IMR-90 (cell line): Measurements from ENCODE around the gene SYT17. TPM values are rescaled to one million over a fixed set of nuclear protein-coding genes. Genes with fewer than 3 reads are reported as not detected.
A peak's percentile ranks its signal among the peaks of the same experiment; 100 is the strongest.

Experiments used
- ATAC-seq: fragments of 200-7000 bp; cut with Tn5 transposase; 2 replicates; pipeline ENCODE4 v1.9.1; 2020; ENCODE audit warnings: low read depth, mild to moderate bottlenecking, moderate library complexity
- BruUV-seq: library from RNA; stranded (reverse); fragments of 400-500 nt; replicated peaks from 2 replicates; lab custom pipeline; 2021; lab: Mats Ljungman, UMichigan
- CTCF ChIA-PET: fragments of 300-600 bp; formaldehyde crosslinking; extraction: SDS; loops from one replicate; lab custom pipeline; 2021; ENCODE audit warnings: antibody characterized with exemption; lab: Yijun Ruan, JAX
- POLR2A ChIA-PET: fragments of 300-600 bp; sonication (Branson Sonifier 250); formaldehyde crosslinking; loops from one replicate; lab custom pipeline; 2022; ENCODE audit warnings: antibody characterized with exemption; ENCODE audit not compliant: unreplicated experiment; lab: Charles Lee
- DNase-seq: peaks from one replicate; pipeline ENCODE4 v3.0.0; 2013
- H2AFZ ChIP-seq: replicated peaks from 2 replicates; pipeline ENCODE3; 2013; ENCODE audit warnings: low read length, mild to moderate bottlenecking; ENCODE audit not compliant: poor library complexity
- H2AK5ac ChIP-seq: 2 replicates; pipeline ENCODE4 v1.6.1; 2013; ENCODE audit warnings: low read depth, low read length, inconsistent platforms
- H2AK9ac ChIP-seq: replicated peaks from 2 replicates; pipeline ENCODE3; 2013; ENCODE audit warnings: mild to moderate bottlenecking, low read depth, low read length, moderate library complexity; ENCODE audit not compliant: poor library complexity
- H2BK120ac ChIP-seq: 2 replicates; pipeline ENCODE4 v1.6.1; 2013; ENCODE audit warnings: low read depth, low read length, inconsistent platforms
- H2BK15ac ChIP-seq: 3 replicates; pipeline ENCODE4 v1.6.1; 2013; ENCODE audit warnings: low read depth, low read length, inconsistent platforms
- H2BK20ac ChIP-seq: 2 replicates; pipeline ENCODE4 v1.6.1; 2013; ENCODE audit warnings: low read depth, mild to moderate bottlenecking, inconsistent platforms, low read length, moderate library complexity
- H2BK5ac ChIP-seq: 2 replicates; pipeline ENCODE4 v1.6.1; 2013; ENCODE audit warnings: mild to moderate bottlenecking, low read depth, low read length, inconsistent platforms; ENCODE audit not compliant: poor library complexity, severe bottlenecking
- H3K14ac ChIP-seq: replicated peaks from 2 replicates; pipeline ENCODE4 v1.6.1; 2013; ENCODE audit warnings: low read depth, low read length, inconsistent platforms
- H3K18ac ChIP-seq: 2 replicates; pipeline ENCODE4 v1.6.1; 2013; ENCODE audit warnings: low read depth, low read length, control low read depth
- H3K23ac ChIP-seq: 2 replicates; pipeline ENCODE4 v1.6.1; 2013; ENCODE audit warnings: low read depth, low read length, inconsistent platforms
- H3K27ac ChIP-seq: 2 replicates; pipeline ENCODE4 v1.5.1; 2013; ENCODE audit warnings: mild to moderate bottlenecking, control low read depth, low read length; ENCODE audit not compliant: insufficient read depth
- H3K27me3 ChIP-seq: 2 replicates; pipeline ENCODE4 v1.6.1; 2013; ENCODE audit warnings: low read length; ENCODE audit not compliant: control insufficient read depth, insufficient read depth
- H3K36me3 ChIP-seq: 2 replicates; pipeline ENCODE4 v1.6.1; 2013; ENCODE audit warnings: low read length, mixed read lengths; ENCODE audit not compliant: control insufficient read depth, insufficient read depth
- H3K4ac ChIP-seq: 2 replicates; pipeline ENCODE4 v1.6.1; 2013; ENCODE audit warnings: low read depth, low read length, inconsistent platforms
- H3K4me1 ChIP-seq: 2 replicates; pipeline ENCODE4 v1.6.1; 2013; ENCODE audit warnings: low read length, mixed read lengths; ENCODE audit not compliant: control insufficient read depth, insufficient read depth
- H3K4me2 ChIP-seq: 2 replicates; pipeline ENCODE4 v1.6.1; 2013; ENCODE audit warnings: low read depth, mild to moderate bottlenecking, control low read depth, low read length, moderate library complexity
- H3K4me3 ChIP-seq: 2 replicates; pipeline ENCODE4 v1.5.1; 2013; ENCODE audit warnings: low read depth, mild to moderate bottlenecking, control low read depth, low read length, moderate library complexity; ENCODE audit not compliant: insufficient read depth
- H3K56ac ChIP-seq: 2 replicates; pipeline ENCODE4 v1.6.1; 2013; ENCODE audit warnings: low read length, inconsistent platforms; ENCODE audit not compliant: insufficient read depth; ENCODE audit errors: extremely low read depth
- H3K79me1 ChIP-seq, 2 experiments: 2 replicates each; pipeline ENCODE4 v1.6.1; 2013; ENCODE audit warnings: low read length in 2 of 2, inconsistent platforms in 1 of 2, low read depth in 1 of 2
- H3K9ac ChIP-seq: 2 replicates; pipeline ENCODE4 v1.6.1; 2013; ENCODE audit warnings: low read depth, low read length, control low read depth
- H3K9me1 ChIP-seq: 2 replicates; pipeline ENCODE4 v1.6.1; 2013; ENCODE audit warnings: low read length, inconsistent platforms; ENCODE audit not compliant: insufficient read depth
- H3K9me3 ChIP-seq: 2 replicates; pipeline ENCODE4 v1.6.1; 2013; ENCODE audit warnings: low read length; ENCODE audit not compliant: control insufficient read depth, insufficient read depth
- H4K20me1 ChIP-seq: 2 replicates; pipeline ENCODE4 v1.6.1; 2013; ENCODE audit warnings: low read length, inconsistent platforms; ENCODE audit not compliant: insufficient read depth
- H4K5ac ChIP-seq: 2 replicates; pipeline ENCODE4 v1.6.1; 2013; ENCODE audit warnings: mild to moderate bottlenecking, low read depth, low read length, control low read depth
- H4K8ac ChIP-seq, 2 experiments: 2 replicates each; pipeline ENCODE4 v1.6.1; 2013; ENCODE audit warnings: low read depth in 2 of 2, low read length in 2 of 2, control low read depth in 1 of 2, inconsistent platforms in 1 of 2
- H4K91ac ChIP-seq: 2 replicates; pipeline ENCODE4 v1.6.1; 2013; ENCODE audit warnings: low read depth, low read length, inconsistent platforms; ENCODE audit not compliant: insufficient read depth
- CEBPB ChIP-seq: IDR thresholded peaks from 2 replicates; pipeline ENCODE4 v1.6.1; 2012; ENCODE audit warnings: low read depth, low read length, improper control_type of control experiment
- CHD1 ChIP-seq: IDR thresholded peaks from 2 replicates; pipeline ENCODE4 v1.6.1; 2012; ENCODE audit warnings: low read depth, low read length, improper control_type of control experiment
- FOS ChIP-seq: fragments of 150-350 bp; IDR thresholded peaks from 2 replicates; pipeline ENCODE4 v1.6.1; 2016; ENCODE audit warnings: low read depth, low read length
- MAFK ChIP-seq: IDR thresholded peaks from 2 replicates; pipeline ENCODE4 v1.6.1; 2012; ENCODE audit warnings: low read depth, low read length, improper control_type of control experiment
- POLR2A ChIP-seq: IDR thresholded peaks from 2 replicates; pipeline ENCODE4 v1.6.1; 2012; ENCODE audit warnings: mild to moderate bottlenecking, low read depth, low read length
- WGBS, 2 experiments: methylation state at CpG; one replicate each; pipeline versions ENCODE4 v1.1.5 to v1.1.7; 2013; ENCODE audit warnings: missing lambda C conversion rate in 2 of 2; ENCODE audit not compliant: insufficient read length in 1 of 2; ENCODE audit errors: extremely low coverage in 2 of 2; 5-methylcytosine and 5-hydroxymethylcytosine counted together
- dilution Hi-C: fragments of 300-500 bp; cut with HindIII; formaldehyde crosslinking; loops from one replicate; pipeline ENCODE4 v1.14.3; 2018; ENCODE audit warnings: low sequenced_read_pairs; ENCODE audit not compliant: unreplicated experiment
- in situ Hi-C: fragments of 300-500 bp; cut with MboI; formaldehyde crosslinking; loops from 3 replicates; pipeline ENCODE4 v1.14.3; 2019; ENCODE audit warnings: low sequenced_read_pairs, inconsistent platforms, mixed read lengths
- intact Hi-C: fragments of 100-400 bp; cut with micrococcal nuclease; formaldehyde crosslinking; loops from 2 replicates; pipeline ENCODE4 v1.10.0; 2022
- polyA plus RNA-seq, 3 experiments: library from polyadenylated mRNA; depleted of rRNA; stranded (reverse); fragments of >200 nt; gene quantifications; 2 replicates each; pipeline ENCODE4 v1.2.3, GENCODE V29; 2012; ENCODE audit warnings: low replicate concordance in 1 of 3
- total RNA-seq: library from RNA; depleted of rRNA; stranded (reverse); fragments of >200 nt; gene quantifications from 2 replicates; pipeline ENCODE4 v1.2.3, GENCODE V29; 2012

The SYT17 gene
- total and polyA plus RNA-seq, 2 of the 4 experiments (the other 2 are of a cell fraction), result not detected

GRCh38 chr16:19175492-19176262, 7.6 kb downstream of the SYT17 start:
- H3K56ac ChIP-seq, result no peak overlapping the region
- TF ChIP-seq MAFK, result no peak
- TF ChIP-seq POLR2A, result no peak
- TF ChIP-seq FOS, result no peak
- TF ChIP-seq CEBPB, result peak; percentile 73
- no peak for TF ChIP-seq CHD1
- H2AFZ ChIP-seq, result no peak overlapping the region
- no peak overlapping the region for H2BK5ac ChIP-seq
- H4K5ac ChIP-seq, result no peak overlapping the region
- H2BK15ac ChIP-seq, result no peak overlapping the region
- H4K8ac ChIP-seq, result no peak overlapping the region
- no peaks in the 10 kb centered on the region for H3K79me1 ChIP-seq
- no peak overlapping the region for H2BK20ac ChIP-seq
- no peak overlapping the region for H3K4me2 ChIP-seq
- no peak overlapping the region for H3K4me3 ChIP-seq
- 80% methylated on average over 2 of the region's 9 CpGs; no CpG with 5 or more reads in 1 of the 2 experiments for WGBS, 2 experiments
- H3K9me1 ChIP-seq, result no peaks in the 10 kb centered on the region
- BruUV-seq, result no TSS peak
- H3K9me3 ChIP-seq, result no peaks in the 10 kb centered on the region
- H3K4me1 ChIP-seq, result no peaks in the 10 kb centered on the region
- dilution Hi-C loops, result no loop called here
- in situ Hi-C loops, result no loop called here
- ChIA-PET CTCF (interaction anchor here (0.6 to 0.7 kb wide), 2 partner anchors 89 to 280 kb away, joined by 3 to 4 read pairs; no protein-coding TSS in a partner anchor), POLR2A (no interaction called here)
- ATAC-seq (no peak), DNase-seq (no peak)
- no peak overlapping the region for H3K9ac ChIP-seq
- H2BK120ac ChIP-seq, result no peak overlapping the region
- H2AK5ac ChIP-seq, result no peak overlapping the region
- H3K36me3 ChIP-seq, result no peaks in the 10 kb centered on the region
- peaks cover 24% of the 10 kb centered on the region for H3K27me3 ChIP-seq
- no peaks in the 10 kb centered on the region for H4K20me1 ChIP-seq
- no peak overlapping the region for H3K4ac ChIP-seq
- no peak overlapping the region for H3K14ac ChIP-seq
- no peak overlapping the region for H3K27ac ChIP-seq
- H2AK9ac ChIP-seq, result no peak overlapping the region
- no peak overlapping the region for H3K23ac ChIP-seq
- no peak overlapping the region for H3K18ac ChIP-seq
- H4K91ac ChIP-seq, result no peak overlapping the region
- intact Hi-C loops, result no loop called here
